ENCODE results near the gene ANKS1B.

Gene ANKS1B

DNA sequence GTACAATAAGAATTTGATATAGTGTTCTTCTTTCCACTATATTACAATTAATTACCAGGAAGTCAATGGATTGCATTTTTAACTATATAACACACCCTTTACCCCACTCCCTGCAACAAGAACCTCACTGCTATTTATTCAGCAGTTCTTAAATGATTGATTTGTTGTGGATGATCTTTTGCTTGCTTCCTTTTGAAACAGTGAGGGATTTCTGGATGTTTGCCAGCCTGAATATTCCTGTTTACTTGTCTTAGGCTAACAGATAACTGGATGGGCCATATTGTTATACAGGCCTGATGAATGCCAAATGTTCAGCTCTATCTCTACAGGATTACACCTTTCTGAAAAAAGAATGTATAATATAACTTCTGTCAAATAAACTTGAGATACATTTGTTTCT is 842.1 kb downstream of the ANKS1B start:
- H3K4me3 ChIP-seq (ENCODE audit: low read depth, low read length) = no peak overlapping the region
- no peaks in the 10 kb centered on the region for H3K27me3 ChIP-seq (replicated peaks)
- H3K27ac ChIP-seq = no peak overlapping the region
- no peak for DNase-seq
- in situ Hi-C loops (cut with HindIII; ENCODE audit: low pct_ligation_motif_present, low sequenced_read_pairs) = no loop called here
- H3K36me3 ChIP-seq (replicated peaks) = no peaks in the 10 kb centered on the region
- TF ChIP-seq, protein P1, sequence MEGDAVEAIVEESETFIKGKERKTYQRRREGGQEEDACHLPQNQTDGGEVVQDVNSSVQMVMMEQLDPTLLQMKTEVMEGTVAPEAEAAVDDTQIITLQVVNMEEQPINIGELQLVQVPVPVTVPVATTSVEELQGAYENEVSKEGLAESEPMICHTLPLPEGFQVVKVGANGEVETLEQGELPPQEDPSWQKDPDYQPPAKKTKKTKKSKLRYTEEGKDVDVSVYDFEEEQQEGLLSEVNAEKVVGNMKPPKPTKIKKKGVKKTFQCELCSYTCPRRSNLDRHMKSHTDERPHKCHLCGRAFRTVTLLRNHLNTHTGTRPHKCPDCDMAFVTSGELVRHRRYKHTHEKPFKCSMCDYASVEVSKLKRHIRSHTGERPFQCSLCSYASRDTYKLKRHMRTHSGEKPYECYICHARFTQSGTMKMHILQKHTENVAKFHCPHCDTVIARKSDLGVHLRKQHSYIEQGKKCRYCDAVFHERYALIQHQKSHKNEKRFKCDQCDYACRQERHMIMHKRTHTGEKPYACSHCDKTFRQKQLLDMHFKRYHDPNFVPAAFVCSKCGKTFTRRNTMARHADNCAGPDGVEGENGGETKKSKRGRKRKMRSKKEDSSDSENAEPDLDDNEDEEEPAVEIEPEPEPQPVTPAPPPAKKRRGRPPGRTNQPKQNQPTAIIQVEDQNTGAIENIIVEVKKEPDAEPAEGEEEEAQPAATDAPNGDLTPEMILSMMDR (IDR thresholded peaks at IDR 0.05; ENCODE audit: low read depth, low read length, missing control alignments) = no peak

DNA sequence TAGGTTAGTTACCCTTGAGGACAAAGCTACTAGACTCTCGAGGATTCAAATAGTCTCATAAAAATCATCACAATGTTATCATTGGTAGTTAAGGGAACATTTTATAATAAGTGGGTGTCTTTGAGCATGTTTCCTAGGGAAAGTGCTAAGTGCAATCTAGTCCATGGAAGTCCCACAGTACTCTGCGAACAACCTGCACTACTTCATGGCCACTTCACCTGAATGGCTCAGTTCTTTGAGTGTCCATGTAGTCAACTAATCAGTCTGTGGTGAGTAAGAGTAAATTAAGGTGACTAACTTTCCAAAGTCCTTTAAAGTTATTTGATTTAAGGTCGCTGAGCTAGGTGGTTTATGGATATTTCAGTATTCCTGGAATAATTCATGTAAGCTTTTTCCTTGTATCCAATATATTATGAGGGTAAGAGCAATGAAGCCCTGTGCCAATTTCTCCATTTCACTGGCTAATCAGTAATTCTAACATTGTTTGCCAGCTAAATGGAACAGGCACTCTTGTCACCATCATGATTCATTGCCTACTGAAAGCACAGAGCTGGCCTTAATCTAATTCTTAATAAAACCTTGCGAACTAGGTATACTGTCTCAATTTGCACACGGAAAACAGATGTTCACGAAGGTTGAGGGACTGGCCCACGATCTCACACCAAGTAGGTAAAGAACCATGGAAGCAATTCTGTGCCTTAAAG is 844.6 kb downstream of the ANKS1B start:
- in situ Hi-C loops (cut with HindIII; ENCODE audit: low pct_ligation_motif_present, low sequenced_read_pairs) = no loop called here
- DNase-seq = no peak
- TF ChIP-seq, protein P1 (IDR thresholded peaks at IDR 0.05; ENCODE audit: low read depth, low read length, missing control alignments) = no peak
- H3K27ac ChIP-seq = no peak overlapping the region
- no peaks in the 10 kb centered on the region for H3K36me3 ChIP-seq (replicated peaks)
- H3K27me3 ChIP-seq (replicated peaks) = no peaks in the 10 kb centered on the region
- H3K4me3 ChIP-seq (ENCODE audit: low read depth, low read length) = no peak overlapping the region

DNA sequence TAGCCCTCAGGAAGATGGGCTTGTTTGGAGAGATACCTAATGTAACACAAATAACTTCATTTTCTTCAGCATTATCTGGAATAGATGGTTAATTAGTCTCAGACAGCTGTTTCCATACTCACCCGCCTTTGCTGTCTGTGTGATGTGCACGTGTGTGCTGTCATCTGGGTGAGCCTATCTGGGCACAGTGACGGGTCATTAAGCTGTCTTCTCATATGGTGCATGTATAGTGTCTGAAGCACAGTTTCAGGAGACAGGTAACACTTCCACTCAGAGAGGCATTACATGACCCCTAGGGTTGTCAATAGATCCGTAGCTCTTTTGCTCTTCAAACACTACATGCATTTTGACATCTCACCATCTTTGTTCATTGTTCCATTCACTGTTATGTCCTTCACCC is 846.3 kb downstream of the ANKS1B start:
- Histone ChIP-seq H3K27me3 (replicated peaks) (no peaks in the 10 kb centered on the region), H3K27ac (no peak overlapping the region), H3K4me3 (ENCODE audit: low read depth, low read length) (no peak overlapping the region), H3K36me3 (replicated peaks) (no peaks in the 10 kb centered on the region)
- in situ Hi-C loops (cut with HindIII; ENCODE audit: low pct_ligation_motif_present, low sequenced_read_pairs) = no loop called here
- DNase-seq = no peak
- TF ChIP-seq, protein P1 (IDR thresholded peaks at IDR 0.05; ENCODE audit: low read depth, low read length, missing control alignments) = no peak

DNA sequence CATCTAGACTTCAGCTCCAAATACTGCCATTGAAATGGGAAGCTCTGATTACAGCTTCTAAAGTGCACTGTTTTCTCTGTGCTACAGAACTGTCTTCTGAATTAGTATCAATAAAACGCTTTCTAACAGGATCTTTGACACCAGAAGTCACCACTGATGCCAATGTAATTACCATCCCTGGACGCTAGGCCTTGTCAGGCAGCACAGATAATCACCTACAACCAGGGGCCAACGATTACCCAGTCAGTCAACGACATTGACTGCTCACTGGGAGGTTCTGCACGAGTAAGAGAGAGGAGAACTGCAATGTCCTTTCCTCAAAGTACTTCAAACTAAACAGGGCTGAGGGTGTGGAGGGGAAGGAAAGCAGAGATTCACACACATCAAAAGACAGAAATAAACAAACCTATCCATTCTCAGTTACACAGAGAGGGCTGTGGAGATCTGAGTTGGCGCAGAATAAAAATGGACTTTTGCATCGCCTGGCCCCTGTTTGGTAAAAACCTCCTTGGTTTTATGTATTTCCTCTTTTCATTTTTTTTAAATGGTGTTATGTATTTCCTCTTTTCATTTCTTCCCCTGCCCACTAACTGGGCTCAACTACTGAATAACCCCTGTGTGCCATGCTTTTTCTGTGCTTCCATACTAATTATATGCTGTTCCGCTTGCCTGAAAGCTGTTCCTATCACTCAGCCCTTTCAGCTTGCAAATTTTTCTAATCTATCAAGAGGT is 847.4 kb downstream of the ANKS1B start:
- no peak for DNase-seq
- in situ Hi-C loops (cut with HindIII; ENCODE audit: low pct_ligation_motif_present, low sequenced_read_pairs) = no loop called here
- H3K27me3 ChIP-seq (replicated peaks) = no peaks in the 10 kb centered on the region
- no peaks in the 10 kb centered on the region for H3K36me3 ChIP-seq (replicated peaks)
- TF ChIP-seq, protein P1 (IDR thresholded peaks at IDR 0.05; ENCODE audit: low read depth, low read length, missing control alignments) = no peak
- H3K27ac ChIP-seq = no peak overlapping the region
- no peak overlapping the region for H3K4me3 ChIP-seq (ENCODE audit: low read depth, low read length)

DNA sequence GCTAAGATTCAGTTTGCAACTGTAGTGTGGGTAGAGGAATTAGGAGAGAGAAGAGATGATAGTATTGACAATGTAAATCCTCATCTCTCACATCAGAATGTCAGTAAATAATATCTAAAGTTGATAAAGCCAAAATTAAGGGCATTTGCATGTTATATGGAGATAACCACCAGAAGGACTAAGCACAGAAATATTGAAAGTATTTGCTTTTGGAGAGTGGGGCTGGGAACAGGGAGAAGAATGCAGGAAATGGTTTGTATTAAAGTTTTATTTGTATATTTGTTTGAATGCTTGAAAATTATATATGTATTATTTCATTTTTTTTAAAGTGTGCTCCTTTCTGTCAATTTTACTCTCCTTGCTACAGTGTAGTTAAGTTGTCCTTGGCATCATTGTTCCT is 848.2 kb downstream of the ANKS1B start:
- TF ChIP-seq, protein P1 (IDR thresholded peaks at IDR 0.05; ENCODE audit: low read depth, low read length, missing control alignments) = no peak
- Histone ChIP-seq H3K4me3 (ENCODE audit: low read depth, low read length) (no peak overlapping the region), H3K27ac (no peak overlapping the region), H3K27me3 (replicated peaks) (no peaks in the 10 kb centered on the region), H3K36me3 (replicated peaks) (no peaks in the 10 kb centered on the region)
- no peak for DNase-seq
- in situ Hi-C loops (cut with HindIII; ENCODE audit: low pct_ligation_motif_present, low sequenced_read_pairs) = no loop called here

All from brain microvascular endothelial cell (primary cell).